ENCODE data around the gene NRXN3. TPM values are rescaled to one million over a fixed set of nuclear protein-coding genes. Genes with fewer than 3 reads are reported as not detected.

The NRXN3 gene
- total RNA-seq, 1 experiment from 2014 or later: not detected

- CTCF ChIA-PET: no interaction called here
- Histone ChIP-seq H3K4me2 (no peak overlapping the region), H3F3A (ENCODE audit: insufficient read depth, low read depth) (no peaks in the 10 kb centered on the region), H3K4me3 (no peak overlapping the region), H3K4me1 (replicated peaks; ENCODE audit: insufficient read depth) (no peaks in the 10 kb centered on the region), H3K27ac (no peak overlapping the region), H3K9me2 (ENCODE audit: insufficient read depth) (no peaks in the 10 kb centered on the region), H3K79me2 (ENCODE audit: low read depth) (no peaks in the 10 kb centered on the region), H2AFZ (no peak overlapping the region), H3K9me3 (ENCODE audit: insufficient read depth, low read depth) (no peaks in the 10 kb centered on the region), H3K36me3 (ENCODE audit: low read depth) (no peaks in the 10 kb centered on the region), H3K27me3 (ENCODE audit: insufficient read depth, low read depth) (0 out of 2 replicates have a peak, but pooled peaks cover 3% of the 10 kb centered on the region), H4K20me1 (ENCODE audit: insufficient read depth) (no peaks in the 10 kb centered on the region)
- TF ChIP-seq EZH2 (IDR thresholded peaks at IDR 0.05; ENCODE audit: low read depth): no peak
- TF ChIP-seq CTCF (conservative IDR thresholded peaks at IDR 0.05): no peak
- intact Hi-C loops (cut with micrococcal nuclease; ENCODE audit: unreplicated experiment): no loop called here
- no TSS peak for BruUV-seq (replicated peaks)
- POLR2A ChIA-PET (ENCODE audit: unreplicated experiment): no interaction called here
- DNase-seq: no peak
These were observed 1115.1 kb downstream of the NRXN3 start for GRCh38 chr14:79285263-79285662.

- H3K79me2 ChIP-seq (ENCODE audit: low read depth): no peaks in the 10 kb centered on the region
- H3K9me2 ChIP-seq (ENCODE audit: insufficient read depth): no peaks in the 10 kb centered on the region
- no peak for TF ChIP-seq EZH2 (IDR thresholded peaks at IDR 0.05; ENCODE audit: low read depth)
- no peak for TF ChIP-seq CTCF (conservative IDR thresholded peaks at IDR 0.05)
- H3F3A ChIP-seq (ENCODE audit: insufficient read depth, low read depth): no peaks in the 10 kb centered on the region
- no peak overlapping the region for H3K27ac ChIP-seq
- CTCF ChIA-PET: no interaction called here
- no peaks in the 10 kb centered on the region for H3K9me3 ChIP-seq (ENCODE audit: insufficient read depth, low read depth)
- H3K36me3 ChIP-seq (ENCODE audit: low read depth): no peaks in the 10 kb centered on the region
- no peak overlapping the region for H3K4me3 ChIP-seq
- POLR2A ChIA-PET (ENCODE audit: unreplicated experiment): no interaction called here
- H3K4me1 ChIP-seq (replicated peaks; ENCODE audit: insufficient read depth): no peaks in the 10 kb centered on the region
- H3K4me2 ChIP-seq: no peak overlapping the region
- 0 out of 2 replicates have a peak, but pooled peaks cover 3% of the 10 kb centered on the region for H3K27me3 ChIP-seq (ENCODE audit: insufficient read depth, low read depth)
- no peak overlapping the region for H2AFZ ChIP-seq
- no peaks in the 10 kb centered on the region for H4K20me1 ChIP-seq (ENCODE audit: insufficient read depth)
- intact Hi-C loops (cut with micrococcal nuclease; ENCODE audit: unreplicated experiment): no loop called here
- BruUV-seq (replicated peaks): no TSS peak
- no peak for DNase-seq
These were observed 1117.8 kb downstream of the NRXN3 start for GRCh38 chr14:79287976-79288375.

GRCh38 chr14:79293482-79294177 lies 1123.5 kb downstream of the NRXN3 start:
- H3K27me3 ChIP-seq (ENCODE audit: insufficient read depth, low read depth): 0 out of 2 replicates have a peak, but pooled peaks cover 7% of the 10 kb centered on the region
- H4K20me1 ChIP-seq (ENCODE audit: insufficient read depth): no peaks in the 10 kb centered on the region
- H3F3A ChIP-seq (ENCODE audit: insufficient read depth, low read depth): no peaks in the 10 kb centered on the region
- no peaks in the 10 kb centered on the region for H3K9me2 ChIP-seq (ENCODE audit: insufficient read depth)
- no peak for DNase-seq
- H3K36me3 ChIP-seq (ENCODE audit: low read depth): no peaks in the 10 kb centered on the region
- intact Hi-C loops (cut with micrococcal nuclease; ENCODE audit: unreplicated experiment): no loop called here
- H3K4me2 ChIP-seq: no peak overlapping the region
- no peak overlapping the region for H3K27ac ChIP-seq
- no peaks in the 10 kb centered on the region for H3K9me3 ChIP-seq (ENCODE audit: insufficient read depth, low read depth)
- no TSS peak for BruUV-seq (replicated peaks)
- ChIA-PET POLR2A (ENCODE audit: unreplicated experiment) (no interaction called here), CTCF (no interaction called here)
- H2AFZ ChIP-seq: no peak overlapping the region
- H3K4me3 ChIP-seq: no peak overlapping the region
- H3K79me2 ChIP-seq (ENCODE audit: low read depth): no peaks in the 10 kb centered on the region
- H3K4me1 ChIP-seq (replicated peaks; ENCODE audit: insufficient read depth): no peaks in the 10 kb centered on the region
- TF ChIP-seq EZH2 (IDR thresholded peaks at IDR 0.05; ENCODE audit: low read depth) (no peak), CTCF (conservative IDR thresholded peaks at IDR 0.05) (no peak)

Data from PC-9 (cell line).